ENCODE measurements around the gene GPR89B.
"Not testable (repeated sequence)": the region's sequence is repeated elsewhere in the genome, so short reads cannot be mapped to it uniquely, and the experiment has no call there.

GPR89B gene

DNA sequence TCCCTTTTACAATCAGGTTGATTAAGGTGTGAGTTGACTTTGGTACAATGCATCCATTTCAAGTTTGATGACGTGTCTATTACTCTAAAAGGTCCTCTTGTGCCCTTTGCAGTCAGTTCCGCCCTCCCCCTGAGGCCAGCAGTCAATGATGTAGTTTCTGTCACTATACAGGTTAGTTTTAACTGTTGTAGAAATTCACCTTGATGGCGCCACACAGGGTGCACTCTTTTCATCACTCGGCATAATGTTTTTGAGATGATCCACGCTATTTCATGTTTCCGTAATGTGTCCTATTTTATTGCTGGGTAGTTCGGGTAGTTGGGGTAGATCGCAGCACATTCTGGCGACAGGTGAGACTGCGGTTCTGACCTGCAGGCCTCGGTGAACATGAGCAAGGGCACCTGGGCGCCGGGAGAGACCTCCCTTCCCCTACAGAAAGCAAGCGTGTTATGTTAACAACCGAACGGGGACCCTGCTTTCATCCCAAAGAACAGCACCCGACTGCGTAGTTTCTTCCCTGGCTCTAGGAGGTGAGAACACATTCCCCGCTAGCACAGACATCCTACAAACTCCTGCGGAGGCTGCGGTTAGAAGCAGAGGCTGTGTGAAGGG lies 109.7 kb downstream of the GPR89B start:
- not testable (repeated sequence) for DNase-seq

DNA sequence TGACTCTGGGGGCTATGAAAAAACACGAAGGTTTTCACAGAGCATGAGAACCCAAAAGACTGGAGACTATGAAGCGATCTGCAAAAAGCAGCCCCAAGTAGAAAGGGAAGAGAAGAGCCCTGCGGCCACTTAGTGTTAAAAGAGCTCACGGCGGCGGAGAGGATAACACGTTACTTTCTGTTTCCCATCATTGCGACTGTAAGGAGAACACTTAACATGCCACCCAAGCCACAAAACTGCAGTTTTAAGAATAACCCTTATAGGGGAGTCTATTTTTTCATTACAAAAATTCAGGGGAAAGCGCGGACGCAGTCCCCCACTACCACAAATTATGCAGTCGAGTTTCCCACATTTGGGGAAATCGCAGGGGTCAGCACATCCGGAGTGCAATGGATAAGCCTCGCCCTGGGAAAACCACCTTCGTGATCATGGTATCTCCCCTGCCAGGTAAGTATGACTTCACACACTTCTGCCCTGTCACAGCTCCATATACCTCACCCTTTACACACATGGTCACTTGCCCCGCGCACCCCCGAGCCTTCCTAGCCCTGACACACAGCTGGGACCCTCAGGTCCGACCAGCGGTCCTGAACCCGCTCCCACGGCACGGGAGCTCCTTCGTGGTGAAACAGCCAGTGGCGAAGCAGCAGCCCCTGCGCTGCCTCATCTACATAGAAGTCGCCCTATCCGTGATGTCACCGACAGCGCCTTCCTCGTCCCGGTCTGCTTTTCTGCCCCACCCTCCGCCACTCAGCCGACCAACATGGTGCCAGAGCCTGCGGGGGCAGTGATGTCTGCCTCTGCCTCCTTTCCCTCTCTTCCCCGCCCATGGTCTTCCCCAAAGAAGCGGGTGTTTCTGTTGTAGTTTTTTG lies 110.5 kb downstream of the GPR89B start:
- peak; percentile 97 for DNase-seq
